ENCODE data around the gene SUSD3.
A peak's percentile ranks its signal among the peaks of the same experiment; 100 is the strongest.
"Not testable (repeated sequence)": the region's sequence is repeated elsewhere in the genome, so short reads cannot be mapped to it uniquely, and the experiment has no call there.

Gene SUSD3

GRCh38 chr9:93058355-93059010 is at the start of gene SUSD3:
Gene SUSD3 (plus strand): TSS chr9:93058701. CDS start chr9:93058743, 42 bp downstream.
- peak; percentile 42 for DNase-seq (ENCODE audit: extremely low read depth in 1 of 2, low read depth in 1 of 2)

- DNase-seq (ENCODE audit: extremely low read depth in 1 of 2, low read depth in 1 of 2): no peak
Observed at GRCh38 chr9:93009337-93010015, 49.0 kb upstream of the SUSD3 start.

- no peak for DNase-seq (ENCODE audit: extremely low read depth in 1 of 2, low read depth in 1 of 2)
Observed at GRCh38 chr9:93010056-93010455, 48.4 kb upstream of the SUSD3 start.

GRCh38 chr9:93010704-93011103 is 47.8 kb upstream of the SUSD3 start:
- DNase-seq (ENCODE audit: extremely low read depth in 1 of 2, low read depth in 1 of 2): no peak

GRCh38 chr9:93011114-93011513 is 47.4 kb upstream of the SUSD3 start:
- no peak for DNase-seq (ENCODE audit: extremely low read depth in 1 of 2, low read depth in 1 of 2)

GRCh38 chr9:93012963-93013855 is 45.3 kb upstream of the SUSD3 start:
- DNase-seq (ENCODE audit: extremely low read depth in 1 of 2, low read depth in 1 of 2): no peak

- DNase-seq (ENCODE audit: extremely low read depth in 1 of 2, low read depth in 1 of 2): no peak
Observed at GRCh38 chr9:93013856-93014582, 44.5 kb upstream of the SUSD3 start.

GRCh38 chr9:93015190-93015589 is 43.3 kb upstream of the SUSD3 start:
- not testable (repeated sequence) for DNase-seq (ENCODE audit: extremely low read depth in 1 of 2, low read depth in 1 of 2)

- DNase-seq (ENCODE audit: extremely low read depth in 1 of 2, low read depth in 1 of 2): no peak
Observed at GRCh38 chr9:93017621-93018020, 40.9 kb upstream of the SUSD3 start.

GRCh38 chr9:93020151-93020550 is 38.4 kb upstream of the SUSD3 start:
- no peak for DNase-seq (ENCODE audit: extremely low read depth in 1 of 2, low read depth in 1 of 2)

- peak in 1 of 2 donors; percentile 31 for DNase-seq (ENCODE audit: extremely low read depth in 1 of 2, low read depth in 1 of 2)
Observed at GRCh38 chr9:93020771-93021670, 37.5 kb upstream of the SUSD3 start.

- DNase-seq (ENCODE audit: extremely low read depth in 1 of 2, low read depth in 1 of 2): no peak
Observed at GRCh38 chr9:93022066-93022465, 36.4 kb upstream of the SUSD3 start.

- DNase-seq (ENCODE audit: extremely low read depth in 1 of 2, low read depth in 1 of 2): no peak
Observed at GRCh38 chr9:93022721-93023520, 35.6 kb upstream of the SUSD3 start.

- no peak for DNase-seq (ENCODE audit: extremely low read depth in 1 of 2, low read depth in 1 of 2)
Observed at GRCh38 chr9:93023521-93023815, 35.0 kb upstream of the SUSD3 start.

- no peak for DNase-seq (ENCODE audit: extremely low read depth in 1 of 2, low read depth in 1 of 2)
Observed at GRCh38 chr9:93024646-93024910, 33.9 kb upstream of the SUSD3 start.

- DNase-seq (ENCODE audit: extremely low read depth in 1 of 2, low read depth in 1 of 2): no peak
Observed at GRCh38 chr9:93024986-93025630, 33.4 kb upstream of the SUSD3 start.

GRCh38 chr9:93025736-93026135 is 32.8 kb upstream of the SUSD3 start:
- no peak for DNase-seq (ENCODE audit: extremely low read depth in 1 of 2, low read depth in 1 of 2)

- no peak for DNase-seq (ENCODE audit: extremely low read depth in 1 of 2, low read depth in 1 of 2)
Observed at GRCh38 chr9:93026640-93027039, 31.9 kb upstream of the SUSD3 start.

GRCh38 chr9:93027750-93028149 is 30.8 kb upstream of the SUSD3 start:
- DNase-seq (ENCODE audit: extremely low read depth in 1 of 2, low read depth in 1 of 2): no peak

Data from stimulated activated CD8-positive, alpha-beta memory T cell treated with anti-CD3 and anti-CD28 coated beads, Interleukin-7, amount 100 ng/mL, for 48 hours (primary cell).